GM18508 (cell line): ENCODE results near the gene SPTB.
"Not testable (repeated sequence)": the region's sequence is repeated elsewhere in the genome, so short reads cannot be mapped to it uniquely, and the experiment has no call there.

Experiments used
- ATAC-seq: cut with Tn5 transposase; IDR thresholded peaks from one replicate; pipeline ENCODE4 v1.9.1; 2021; ENCODE audit warnings: moderate number of reproducible peaks; ENCODE audit not compliant: insufficient read depth, unreplicated experiment

SPTB gene

GRCh38 chr14:64879635-64880220, at the start of gene SPTB:
Gene SPTB (minus strand): TSS chr14:64879907. CDS start chr14:64823094, 56,813 bp downstream.
- no peak for ATAC-seq

GRCh38 chr14:64929014-64929359, 49.3 kb upstream of the SPTB start:
- ATAC-seq: no peak

- ATAC-seq: no peak
Measured at GRCh38 chr14:64928239-64929013, 48.7 kb upstream of the SPTB start.

- no peak for ATAC-seq
Measured at GRCh38 chr14:64927031-64927430, 47.3 kb upstream of the SPTB start.

GRCh38 chr14:64926398-64926995, 46.8 kb upstream of the SPTB start:
- no peak for ATAC-seq

GRCh38 chr14:64923015-64923414, 43.3 kb upstream of the SPTB start:
- no peak for ATAC-seq

- ATAC-seq: no peak
Measured at GRCh38 chr14:64920465-64920864, 40.8 kb upstream of the SPTB start.

GRCh38 chr14:64919618-64920017, 39.9 kb upstream of the SPTB start:
- no peak for ATAC-seq

- ATAC-seq: no peak
Measured at GRCh38 chr14:64919215-64919614, 39.5 kb upstream of the SPTB start.

- ATAC-seq: no peak
Measured at GRCh38 chr14:64918216-64918615, 38.5 kb upstream of the SPTB start.

- ATAC-seq: no peak
Measured at GRCh38 chr14:64915797-64916196, 36.1 kb upstream of the SPTB start.

- no peak for ATAC-seq
Measured at GRCh38 chr14:64915029-64915424, 35.3 kb upstream of the SPTB start.

GRCh38 chr14:64914237-64915028, 34.7 kb upstream of the SPTB start, which contains the start of gene CHURC1:
Gene CHURC1 (plus strand): TSS chr14:64914455. CDS start chr14:64914496, 41 bp downstream.
- ATAC-seq: peak; percentile 82

GRCh38 chr14:64913477-64913876, 33.8 kb upstream of the SPTB start:
- not testable (repeated sequence) for ATAC-seq

- no peak for ATAC-seq
Measured at GRCh38 chr14:64912261-64912660, 32.6 kb upstream of the SPTB start.

GRCh38 chr14:64910847-64911495, 31.3 kb upstream of the SPTB start:
- no peak for ATAC-seq

- ATAC-seq: no peak
Measured at GRCh38 chr14:64906022-64906421, 26.3 kb upstream of the SPTB start.

- ATAC-seq: no peak
Measured at GRCh38 chr14:64899958-64900357, 20.3 kb upstream of the SPTB start.

- no peak for ATAC-seq
Measured at GRCh38 chr14:64891839-64892375, 12.2 kb upstream of the SPTB start.
